ENCODE data around the gene CANT1.

CANT1 gene

GRCh38 chr17:79009397-79010303 lies at the start of gene CANT1:
Gene CANT1, minus strand, starts transcription at chr17:79009764. Its CDS starts 12,142 bp downstream, at chr17:78997622.
- peak in 54 of 58 donors; percentile 28 to 85 (median 74) for DNase-seq

GRCh38 chr17:79057737-79058385 lies 48.3 kb upstream of the CANT1 start:
- DNase-seq: no peak

GRCh38 chr17:79055197-79055596 lies 45.6 kb upstream of the CANT1 start:
- DNase-seq: no peak

GRCh38 chr17:79054200-79054960 lies 44.8 kb upstream of the CANT1 start:
- no peak for DNase-seq

- no peak for DNase-seq
Measured at GRCh38 chr17:79053251-79053925, 43.8 kb upstream of the CANT1 start.

GRCh38 chr17:79052131-79052530 lies 42.6 kb upstream of the CANT1 start:
- DNase-seq: no peak

- no peak for DNase-seq
Measured at GRCh38 chr17:79051306-79051705, 41.7 kb upstream of the CANT1 start.

GRCh38 chr17:79050551-79050950 lies 41.0 kb upstream of the CANT1 start:
- no peak for DNase-seq

GRCh38 chr17:79049821-79050220 lies 40.3 kb upstream of the CANT1 start:
- DNase-seq: no peak

GRCh38 chr17:79048826-79049755 lies 39.5 kb upstream of the CANT1 start:
- DNase-seq: no peak

GRCh38 chr17:79047923-79048825 lies 38.6 kb upstream of the CANT1 start:
- no peak for DNase-seq

GRCh38 chr17:79047291-79047920 lies 37.8 kb upstream of the CANT1 start:
- no peak for DNase-seq

- DNase-seq: no peak
Measured at GRCh38 chr17:79046916-79047280, 37.3 kb upstream of the CANT1 start.

GRCh38 chr17:79046197-79046915 lies 36.8 kb upstream of the CANT1 start:
- no peak for DNase-seq

GRCh38 chr17:79045842-79046196 lies 36.3 kb upstream of the CANT1 start:
- DNase-seq: peak in 55 of 58 donors; percentile 9 to 83 (median 45)

GRCh38 chr17:79045001-79045729 lies 35.6 kb upstream of the CANT1 start:
- DNase-seq: no peak

- no peak for DNase-seq
Measured at GRCh38 chr17:79044462-79044861, 34.9 kb upstream of the CANT1 start.

Measured in anterior cingulate cortex (tissue), 58 donors.